ENCODE results near the gene MAGI2. TPM values are rescaled to one million over a fixed set of nuclear protein-coding genes. Genes with fewer than 3 reads are reported as not detected.

MAGI2 gene
- total RNA-seq, 2 donors from 2014 or later = 10.3 to 19.2 TPM

- Mint-ChIP-seq H3K4me1 (peaks cover 12% of the 10 kb centered on the region), H3K27me3 (ENCODE audit: insufficient read depth) (no peaks in the 10 kb centered on the region)
- DNase-seq = no peak
Observed at GRCh38 chr7:78178319-78178718, 1275.1 kb downstream of the MAGI2 start.

DNA sequence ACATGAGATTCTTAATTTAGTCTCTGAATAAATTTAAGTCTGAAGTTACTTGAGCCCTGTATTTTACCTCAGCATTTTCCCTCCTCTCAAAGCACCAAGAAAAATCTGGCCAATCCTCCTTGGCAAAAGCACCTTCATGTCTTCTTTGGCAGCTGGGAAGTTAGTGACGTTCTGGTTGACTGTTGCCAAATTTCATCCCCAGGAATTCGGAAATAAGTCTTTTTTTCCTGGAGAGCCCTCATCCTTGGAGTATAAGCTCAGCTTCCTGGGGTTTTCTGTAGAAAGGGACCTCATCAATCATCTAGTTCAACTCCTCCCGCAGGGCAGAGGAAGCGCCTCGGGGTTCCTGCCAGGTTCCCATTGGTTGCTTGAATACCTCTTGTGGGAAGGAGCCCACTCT, 1277.3 kb downstream of the MAGI2 start:
- Mint-ChIP-seq H3K27me3 (ENCODE audit: insufficient read depth) (no peaks in the 10 kb centered on the region), H3K4me1 (peaks cover 33% of the 10 kb centered on the region), H3K9me3 (no peaks in the 10 kb centered on the region), H3K4me3 (no peak overlapping the region), H3K36me3 (ENCODE audit: low read depth) (no peaks in the 10 kb centered on the region), H3K27ac (no peak overlapping the region)
- H3K27ac ChIP-seq (ENCODE audit: low read depth, low read length) = no peak overlapping the region
- no peak for DNase-seq
- no peak overlapping the region for H3K4me3 ChIP-seq (ENCODE audit: low read length)
- H3K9me3 ChIP-seq (ENCODE audit: control insufficient read depth, low read length) = no peaks in the 10 kb centered on the region
- H3K36me3 ChIP-seq (ENCODE audit: control insufficient read depth, insufficient read depth, low read length) = no peaks in the 10 kb centered on the region
- no peak overlapping the region for H3K9ac ChIP-seq (ENCODE audit: extremely low read depth, low read length, poor library complexity, severe bottlenecking)
- WGBS, 2 experiments (ENCODE audit: insufficient coverage in 1 of 2, insufficient read length in 1 of 2) = 60 to 86% methylated on average over 2 to 5 of the region's 5 CpGs
- peaks cover 16% of the 10 kb centered on the region for H3K4me1 ChIP-seq (ENCODE audit: control insufficient read depth, insufficient read depth, low read length)
- TF ChIP-seq, protein P1, sequence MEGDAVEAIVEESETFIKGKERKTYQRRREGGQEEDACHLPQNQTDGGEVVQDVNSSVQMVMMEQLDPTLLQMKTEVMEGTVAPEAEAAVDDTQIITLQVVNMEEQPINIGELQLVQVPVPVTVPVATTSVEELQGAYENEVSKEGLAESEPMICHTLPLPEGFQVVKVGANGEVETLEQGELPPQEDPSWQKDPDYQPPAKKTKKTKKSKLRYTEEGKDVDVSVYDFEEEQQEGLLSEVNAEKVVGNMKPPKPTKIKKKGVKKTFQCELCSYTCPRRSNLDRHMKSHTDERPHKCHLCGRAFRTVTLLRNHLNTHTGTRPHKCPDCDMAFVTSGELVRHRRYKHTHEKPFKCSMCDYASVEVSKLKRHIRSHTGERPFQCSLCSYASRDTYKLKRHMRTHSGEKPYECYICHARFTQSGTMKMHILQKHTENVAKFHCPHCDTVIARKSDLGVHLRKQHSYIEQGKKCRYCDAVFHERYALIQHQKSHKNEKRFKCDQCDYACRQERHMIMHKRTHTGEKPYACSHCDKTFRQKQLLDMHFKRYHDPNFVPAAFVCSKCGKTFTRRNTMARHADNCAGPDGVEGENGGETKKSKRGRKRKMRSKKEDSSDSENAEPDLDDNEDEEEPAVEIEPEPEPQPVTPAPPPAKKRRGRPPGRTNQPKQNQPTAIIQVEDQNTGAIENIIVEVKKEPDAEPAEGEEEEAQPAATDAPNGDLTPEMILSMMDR (conservative IDR thresholded peaks at IDR 0.05) = no peak
- no peaks in the 10 kb centered on the region for H3K27me3 ChIP-seq (ENCODE audit: control insufficient read depth, insufficient read depth, low read length, poor library complexity, severe bottlenecking)

More at GRCh38 chr7:78178319-78178718, 1275.1 kb downstream of the MAGI2 start:
- Mint-ChIP-seq H3K9me3 (no peaks in the 10 kb centered on the region), H3K4me3 (no peak overlapping the region), H3K36me3 (ENCODE audit: low read depth) (no peaks in the 10 kb centered on the region), H3K27ac (no peak overlapping the region)
- H3K4me1 ChIP-seq (ENCODE audit: control insufficient read depth, insufficient read depth, low read length) = peaks cover 5% of the 10 kb centered on the region
- 96 to 100% methylated on average over 2 of the region's 2 CpGs for WGBS, 2 experiments (ENCODE audit: insufficient coverage in 1 of 2, insufficient read length in 1 of 2)
- H3K9me3 ChIP-seq (ENCODE audit: control insufficient read depth, low read length) = no peaks in the 10 kb centered on the region
- TF ChIP-seq, protein P1 (conservative IDR thresholded peaks at IDR 0.05) = no peak
- no peak overlapping the region for H3K9ac ChIP-seq (ENCODE audit: extremely low read depth, low read length, poor library complexity, severe bottlenecking)
- no peaks in the 10 kb centered on the region for H3K27me3 ChIP-seq (ENCODE audit: control insufficient read depth, insufficient read depth, low read length, poor library complexity, severe bottlenecking)
- no peaks in the 10 kb centered on the region for H3K36me3 ChIP-seq (ENCODE audit: control insufficient read depth, insufficient read depth, low read length)
- no peak overlapping the region for H3K4me3 ChIP-seq (ENCODE audit: low read length)
- no peak overlapping the region for H3K27ac ChIP-seq (ENCODE audit: low read depth, low read length)

DNA sequence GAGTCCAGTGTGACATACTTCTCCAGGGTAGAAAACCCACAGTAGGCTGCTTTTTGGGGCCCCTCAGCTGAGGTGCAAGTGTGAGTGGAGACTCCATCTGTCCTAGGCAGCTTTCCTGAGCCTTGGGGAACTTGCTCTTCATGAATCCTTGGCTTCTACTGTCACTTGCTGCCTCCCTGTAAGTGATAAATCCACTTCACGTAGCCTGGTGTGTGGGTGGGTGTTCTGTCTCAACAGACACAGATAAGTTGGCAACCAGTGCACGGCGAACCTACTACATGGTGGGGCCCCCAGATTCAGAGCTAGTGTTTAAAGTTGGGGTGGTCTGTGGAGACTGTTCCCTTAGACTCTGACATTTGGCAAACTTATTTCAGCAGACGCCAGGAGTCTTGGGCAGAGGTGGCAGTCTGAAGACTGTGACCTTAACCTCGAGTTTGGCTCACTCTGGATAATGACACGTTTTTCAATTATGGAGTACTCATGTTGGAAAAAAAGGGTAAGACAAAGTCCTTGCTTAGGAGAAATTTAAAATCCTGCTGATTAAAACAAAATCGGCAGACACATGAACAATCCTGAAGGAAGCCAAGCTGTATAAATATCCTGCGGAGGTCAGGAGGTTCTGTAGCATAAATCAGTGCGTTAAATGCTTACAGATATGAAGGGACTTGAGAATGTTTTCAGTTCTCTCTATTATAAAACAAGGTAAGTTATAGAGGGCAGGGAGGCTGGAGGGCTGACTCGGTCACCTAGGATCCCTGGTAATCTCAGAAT, 1278.0 kb downstream of the MAGI2 start:
- Histone ChIP-seq H3K4me3 (ENCODE audit: low read length) (no peak overlapping the region), H3K36me3 (ENCODE audit: control insufficient read depth, insufficient read depth, low read length) (no peaks in the 10 kb centered on the region), H3K9me3 (ENCODE audit: control insufficient read depth, low read length) (no peaks in the 10 kb centered on the region), H3K4me1 (ENCODE audit: control insufficient read depth, insufficient read depth, low read length) (peaks cover 22% of the 10 kb centered on the region), H3K27me3 (ENCODE audit: control insufficient read depth, insufficient read depth, low read length, poor library complexity, severe bottlenecking) (no peaks in the 10 kb centered on the region), H3K27ac (ENCODE audit: low read depth, low read length) (no peak overlapping the region), H3K9ac (ENCODE audit: extremely low read depth, low read length, poor library complexity, severe bottlenecking) (no peak overlapping the region)
- no peaks in the 10 kb centered on the region for H3K9me3 Mint-ChIP-seq
- TF ChIP-seq, protein P1 (conservative IDR thresholded peaks at IDR 0.05) = no peak
- WGBS, 2 experiments (ENCODE audit: insufficient coverage in 1 of 2, insufficient read length in 1 of 2) = 88 to 93% methylated on average over 9 to 10 of the region's 10 CpGs
- no peaks in the 10 kb centered on the region for H3K36me3 Mint-ChIP-seq (ENCODE audit: low read depth)
- no peaks in the 10 kb centered on the region for H3K27me3 Mint-ChIP-seq (ENCODE audit: insufficient read depth)
- no peak for DNase-seq
- peaks cover 38% of the 10 kb centered on the region for H3K4me1 Mint-ChIP-seq
- no peak overlapping the region for H3K27ac Mint-ChIP-seq
- no peak overlapping the region for H3K4me3 Mint-ChIP-seq
